OCI-LY1 (cell line): Measurements from ENCODE around the gene RND1.
"Not testable (repeated sequence)": the region's sequence is repeated elsewhere in the genome, so short reads cannot be mapped to it uniquely, and the experiment has no call there.

Source experiments
- H2AFZ ChIP-seq: fragments of 200-600 bp; sonication (generic), shearing (Covaris generic); 2 replicates; pipeline ENCODE4 v1.6.0; 2014; ENCODE audit warnings: antibody characterized with exemption, mild to moderate bottlenecking, low read length
- H3F3A ChIP-seq: fragments of 200-600 bp; sonication (generic), shearing (Covaris generic); 2 replicates; pipeline ENCODE4 v1.6.0; 2014; ENCODE audit warnings: mild to moderate bottlenecking, antibody characterized with exemption, low read length, moderate library complexity; ENCODE audit not compliant: insufficient read depth
- H3K27ac ChIP-seq: fragments of 200-600 bp; sonication (generic); 2 replicates; pipeline ENCODE4 v1.5.1; 2014; ENCODE audit warnings: low read length, mixed run types, mild to moderate bottlenecking, low read depth; ENCODE audit not compliant: poor library complexity, severe bottlenecking
- H3K27me3 ChIP-seq: fragments of 200-600 bp; sonication (generic); 2 replicates; pipeline ENCODE4 v1.6.0; 2014; ENCODE audit warnings: antibody characterized with exemption, mild to moderate bottlenecking, low read length, moderate library complexity; ENCODE audit not compliant: insufficient read depth
- H3K36me3 ChIP-seq: fragments of 200-600 bp; sonication (generic); 2 replicates; pipeline ENCODE4 v1.6.1; 2014; ENCODE audit warnings: mild to moderate bottlenecking, antibody characterized with exemption, low read length, moderate library complexity, mixed read lengths; ENCODE audit not compliant: insufficient read depth
- H3K4me1 ChIP-seq: fragments of 200-600 bp; sonication (generic); 2 replicates; pipeline ENCODE4 v1.5.1; 2014; ENCODE audit warnings: mild to moderate bottlenecking, low read length, moderate library complexity; ENCODE audit not compliant: insufficient read depth, severe bottlenecking
- H3K4me2 ChIP-seq: fragments of 200-600 bp; sonication (generic), shearing (Covaris generic); 2 replicates; pipeline ENCODE4 v1.6.1; 2014; ENCODE audit warnings: low read length
- H3K4me3 ChIP-seq: fragments of 200-600 bp; sonication (generic); 2 replicates; pipeline ENCODE4 v1.5.1; 2014; ENCODE audit warnings: low read length, low read depth, mild to moderate bottlenecking, mixed read lengths; ENCODE audit not compliant: poor library complexity, severe bottlenecking
- H3K79me2 ChIP-seq: fragments of 200-600 bp; shearing (Covaris generic); 2 replicates; pipeline ENCODE4 v1.6.1; 2016; ENCODE audit warnings: mixed run types, low read length, mixed read lengths; ENCODE audit not compliant: insufficient read depth
- H3K9ac ChIP-seq: fragments of 200-600 bp; sonication (generic), shearing (Covaris generic); 2 replicates; pipeline ENCODE4 v1.6.1; 2014; ENCODE audit warnings: mild to moderate bottlenecking, low read length, mixed read lengths
- H3K9me2 ChIP-seq: fragments of 200-600 bp; sonication (generic), shearing (Covaris generic); 2 replicates; pipeline ENCODE4 v1.6.1; 2014; ENCODE audit warnings: low read depth, mild to moderate bottlenecking, low read length, mixed read lengths
- H3K9me3 ChIP-seq: fragments of 200-600 bp; shearing (Covaris generic); 2 replicates; pipeline ENCODE4 v1.6.1; 2014; ENCODE audit warnings: low read length, mixed read lengths
- H4K20me1 ChIP-seq: fragments of 200-600 bp; sonication (generic), shearing (Covaris generic); 2 replicates; pipeline ENCODE4 v1.6.0; 2016; ENCODE audit warnings: mild to moderate bottlenecking, low read length; ENCODE audit not compliant: insufficient read depth
- CTCF ChIP-seq: fragments of 200-600 bp; sonication (generic), shearing (Covaris generic); IDR thresholded peaks from 2 replicates; pipeline ENCODE4 v1.5.1; 2017; ENCODE audit warnings: mild to moderate bottlenecking, antibody characterized with exemption, low read length, moderate library complexity, mixed read lengths
- EZH2 ChIP-seq: fragments of 200-600 bp; sonication (generic), shearing (Covaris generic); IDR thresholded peaks from 2 replicates; pipeline ENCODE4 v1.8.0; 2017; ENCODE audit warnings: borderline replicate concordance, mixed run types, mild to moderate bottlenecking, antibody characterized with exemption, low read length, moderate library complexity, mixed read lengths

Gene RND1

GRCh38 chr12:48856379-48856778, 9.3 kb downstream of the RND1 start:
- Histone ChIP-seq H3K9ac (no peak overlapping the region), H3K4me2 (no peak overlapping the region), H3K9me2 (no peaks in the 10 kb centered on the region), H3K4me1 (peaks cover 18% of the 10 kb centered on the region), H3K36me3 (no peaks in the 10 kb centered on the region), H3K4me3 (no peak overlapping the region), H4K20me1 (no peaks in the 10 kb centered on the region), H3F3A (no peaks in the 10 kb centered on the region), H2AFZ (no peak overlapping the region), H3K27me3 (no peaks in the 10 kb centered on the region), H3K79me2 (peaks cover 4% of the 10 kb centered on the region), H3K9me3 (no peaks in the 10 kb centered on the region), H3K27ac (no peak overlapping the region)
- TF ChIP-seq EZH2 (no peak), CTCF (no peak)

- H3K27ac ChIP-seq, H3K36me3 ChIP-seq, H3K27me3 ChIP-seq, H3K4me3 ChIP-seq, H3K9ac ChIP-seq, H4K20me1 ChIP-seq, H3K4me2 ChIP-seq, H3K9me3 ChIP-seq, H3K9me2 ChIP-seq, H3F3A ChIP-seq, H2AFZ ChIP-seq: not testable (repeated sequence)
- peaks cover 30% of the 10 kb centered on the region for H3K4me1 ChIP-seq
- peaks cover 19% of the 10 kb centered on the region for H3K79me2 ChIP-seq
These were observed 10.7 kb downstream of the RND1 start for GRCh38 chr12:48854932-48855331.

GRCh38 chr12:48854488-48854887, 11.2 kb downstream of the RND1 start:
- H3K9ac ChIP-seq: no peak overlapping the region
- H3K4me1 ChIP-seq: peaks cover 30% of the 10 kb centered on the region
- no peaks in the 10 kb centered on the region for H3K27me3 ChIP-seq
- H4K20me1 ChIP-seq: no peaks in the 10 kb centered on the region
- H3K4me3 ChIP-seq: no peak overlapping the region
- H3K4me2 ChIP-seq: no peak overlapping the region
- peaks cover 23% of the 10 kb centered on the region for H3K79me2 ChIP-seq
- H3K36me3 ChIP-seq: peaks cover 9% of the 10 kb centered on the region; the same call in 1 of the 2 replicates
- H3F3A ChIP-seq: no peaks in the 10 kb centered on the region
- no peak overlapping the region for H2AFZ ChIP-seq
- no peaks in the 10 kb centered on the region for H3K9me3 ChIP-seq
- TF ChIP-seq CTCF (no peak), EZH2 (no peak)
- H3K9me2 ChIP-seq: no peaks in the 10 kb centered on the region
- H3K27ac ChIP-seq: no peak overlapping the region
